ENCODE measurements around the gene CADPS2.

Gene CADPS2

GRCh38 chr7:122463631-122464030 lies 422.6 kb downstream of the CADPS2 start:
- no peak for DNase-seq (ENCODE audit: low spot score)
- no peak for FAIRE-seq

- FAIRE-seq (no peak), DNase-seq (ENCODE audit: low spot score) (no peak)
These were observed 425.3 kb downstream of the CADPS2 start for GRCh38 chr7:122460936-122461335.

GRCh38 chr7:122457969-122458368 lies 428.3 kb downstream of the CADPS2 start:
- no peak for DNase-seq (ENCODE audit: low spot score)
- no peak for FAIRE-seq

- FAIRE-seq (no peak), DNase-seq (ENCODE audit: low spot score) (no peak)
These were observed 428.9 kb downstream of the CADPS2 start for GRCh38 chr7:122457325-122457724.

GRCh38 chr7:122454776-122455507 lies 431.3 kb downstream of the CADPS2 start:
- no peak for FAIRE-seq

GRCh38 chr7:122453432-122453831 lies 432.8 kb downstream of the CADPS2 start:
- DNase-seq (ENCODE audit: low spot score) (no peak), FAIRE-seq (no peak)

More at GRCh38 chr7:122454776-122455507, 431.3 kb downstream of the CADPS2 start:
- no peak for DNase-seq (ENCODE audit: low spot score)

GRCh38 chr7:122448893-122449589 lies 437.2 kb downstream of the CADPS2 start:
- DNase-seq (ENCODE audit: low spot score) (no peak), FAIRE-seq (no peak)

- FAIRE-seq (no peak), DNase-seq (ENCODE audit: low spot score) (no peak)
These were observed 443.3 kb downstream of the CADPS2 start for GRCh38 chr7:122442929-122443328.

- FAIRE-seq (no peak), DNase-seq (ENCODE audit: low spot score) (no peak)
These were observed 447.8 kb downstream of the CADPS2 start for GRCh38 chr7:122438492-122438891.

- FAIRE-seq (no peak), DNase-seq (ENCODE audit: low spot score) (no peak)
These were observed 448.3 kb downstream of the CADPS2 start for GRCh38 chr7:122438006-122438405.

GRCh38 chr7:122433765-122434164 lies 452.5 kb downstream of the CADPS2 start:
- FAIRE-seq = no peak
- DNase-seq (ENCODE audit: low spot score) = no peak

GRCh38 chr7:122430710-122431109 lies 455.6 kb downstream of the CADPS2 start:
- DNase-seq (ENCODE audit: low spot score) (no peak), FAIRE-seq (no peak)

- FAIRE-seq (no peak), DNase-seq (ENCODE audit: low spot score) (no peak)
These were observed 456.3 kb downstream of the CADPS2 start for GRCh38 chr7:122429926-122430325.

- FAIRE-seq (no peak), DNase-seq (ENCODE audit: low spot score) (no peak)
These were observed 460.5 kb downstream of the CADPS2 start for GRCh38 chr7:122425731-122426130.

GRCh38 chr7:122423591-122423990 lies 462.7 kb downstream of the CADPS2 start:
- FAIRE-seq = no peak

GRCh38 chr7:122416336-122416735 lies 469.9 kb downstream of the CADPS2 start:
- DNase-seq (ENCODE audit: low spot score) (no peak), FAIRE-seq (no peak)

More at GRCh38 chr7:122423591-122423990, 462.7 kb downstream of the CADPS2 start:
- no peak for DNase-seq (ENCODE audit: low spot score)

- DNase-seq (ENCODE audit: low spot score) = no peak
- FAIRE-seq = no peak
These were observed 470.8 kb downstream of the CADPS2 start for GRCh38 chr7:122415510-122415909.

GRCh38 chr7:122413339-122413738 lies 472.9 kb downstream of the CADPS2 start:
- DNase-seq (ENCODE audit: low spot score) (no peak), FAIRE-seq (no peak)

- DNase-seq (ENCODE audit: low spot score) (no peak), FAIRE-seq (no peak)
These were observed 473.4 kb downstream of the CADPS2 start for GRCh38 chr7:122412883-122413282.

- FAIRE-seq (no peak), DNase-seq (ENCODE audit: low spot score) (no peak)
These were observed 473.8 kb downstream of the CADPS2 start for GRCh38 chr7:122412441-122412840.

- no peak for DNase-seq (ENCODE audit: low spot score)
- no peak for FAIRE-seq
These were observed 479.1 kb downstream of the CADPS2 start for GRCh38 chr7:122407195-122407594.

GRCh38 chr7:122403113-122403512 lies 483.1 kb downstream of the CADPS2 start:
- no peak for FAIRE-seq
- DNase-seq (ENCODE audit: low spot score) = no peak

GRCh38 chr7:122402235-122402634 lies 484.0 kb downstream of the CADPS2 start:
- DNase-seq (ENCODE audit: low spot score) = no peak
- no peak for FAIRE-seq
